Stomach (tissue), 4 donors: ENCODE results near the gene OBSL1.

ENCODE experiments used
- EP300 ChIP-seq: sonication (generic); formaldehyde crosslinking; IDR thresholded peaks from one replicate; pipeline ENCODE4 v1.6.1; 2017; ENCODE audit warnings: antibody characterized with exemption
- POLR2A ChIP-seq, 4 donors: fragments of 450-650 bp; IDR thresholded peaks; one replicate each; pipeline ENCODE4 v1.6.1; 2016; ENCODE audit warnings: antibody characterized with exemption in 4 of 4, control low read depth in 2 of 4, mild to moderate bottlenecking in 1 of 4, moderate library complexity in 1 of 4
- POLR2AphosphoS5 ChIP-seq, 3 donors: sonication (generic); formaldehyde crosslinking; IDR thresholded peaks; one replicate each; pipeline ENCODE4 v1.6.1; 2016; ENCODE audit warnings: antibody characterized with exemption in 3 of 3
- TF ChIP-seq, protein P1 (sequence below), 7 experiments: fragments of 450-650 bp in 4 of 7; fragments of 200-600 bp in 3 of 7; sonication (generic) in 3 of 7; IDR thresholded peaks; one replicate each; pipeline ENCODE4 v1.5.1; 2016 to 2019; ENCODE audit warnings: antibody characterized with exemption in 7 of 7, control low read depth in 2 of 7, mild to moderate bottlenecking in 1 of 7

DNA sequence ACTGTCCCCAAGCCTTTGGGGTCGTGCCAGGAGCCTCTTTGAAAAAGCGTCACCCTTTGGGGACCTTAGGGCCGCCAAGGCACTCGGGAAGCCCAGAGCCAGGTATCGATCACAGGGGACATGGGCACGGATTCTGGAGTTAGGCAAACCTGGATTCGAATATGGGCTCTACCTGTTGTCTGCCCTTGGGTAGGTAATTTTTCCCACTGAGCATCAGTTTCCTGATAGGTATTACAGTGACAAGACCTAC lies 18.2 kb downstream of the OBSL1 start:
- TF ChIP-seq POLR2AphosphoS5 (IDR thresholded peaks at IDR 0.05) (no peak), POLR2A (IDR thresholded peaks at IDR 0.05) (no peak), EP300 (no peak)
- TF ChIP-seq, protein P1, sequence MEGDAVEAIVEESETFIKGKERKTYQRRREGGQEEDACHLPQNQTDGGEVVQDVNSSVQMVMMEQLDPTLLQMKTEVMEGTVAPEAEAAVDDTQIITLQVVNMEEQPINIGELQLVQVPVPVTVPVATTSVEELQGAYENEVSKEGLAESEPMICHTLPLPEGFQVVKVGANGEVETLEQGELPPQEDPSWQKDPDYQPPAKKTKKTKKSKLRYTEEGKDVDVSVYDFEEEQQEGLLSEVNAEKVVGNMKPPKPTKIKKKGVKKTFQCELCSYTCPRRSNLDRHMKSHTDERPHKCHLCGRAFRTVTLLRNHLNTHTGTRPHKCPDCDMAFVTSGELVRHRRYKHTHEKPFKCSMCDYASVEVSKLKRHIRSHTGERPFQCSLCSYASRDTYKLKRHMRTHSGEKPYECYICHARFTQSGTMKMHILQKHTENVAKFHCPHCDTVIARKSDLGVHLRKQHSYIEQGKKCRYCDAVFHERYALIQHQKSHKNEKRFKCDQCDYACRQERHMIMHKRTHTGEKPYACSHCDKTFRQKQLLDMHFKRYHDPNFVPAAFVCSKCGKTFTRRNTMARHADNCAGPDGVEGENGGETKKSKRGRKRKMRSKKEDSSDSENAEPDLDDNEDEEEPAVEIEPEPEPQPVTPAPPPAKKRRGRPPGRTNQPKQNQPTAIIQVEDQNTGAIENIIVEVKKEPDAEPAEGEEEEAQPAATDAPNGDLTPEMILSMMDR (IDR thresholded peaks at IDR 0.05): no peak
